IPS-18a (cell line): ENCODE results near the gene DNAL1.

Source experiments
- H3K27ac ChIP-seq: one replicate; pipeline ENCODE4 v1.5.1; 2013; ENCODE audit warnings: low read length
- H3K27me3 ChIP-seq: one replicate; pipeline ENCODE4 v1.6.1; 2013; ENCODE audit warnings: mild to moderate bottlenecking, low read length; ENCODE audit not compliant: control insufficient read depth, insufficient read depth
- H3K36me3 ChIP-seq: one replicate; pipeline ENCODE4 v1.6.1; 2013; ENCODE audit warnings: low read depth, low read length; ENCODE audit not compliant: control insufficient read depth
- H3K4me1 ChIP-seq: one replicate; pipeline ENCODE4 v1.6.1; 2013; ENCODE audit warnings: low read depth, low read length; ENCODE audit not compliant: control insufficient read depth
- H3K4me3 ChIP-seq: one replicate; pipeline ENCODE4 v1.5.1; 2013; ENCODE audit warnings: low read length
- H3K9ac ChIP-seq: one replicate; pipeline ENCODE4 v1.6.1; 2013; ENCODE audit warnings: mild to moderate bottlenecking, low read length, moderate library complexity
- H3K9me3 ChIP-seq: one replicate; pipeline ENCODE4 v1.6.1; 2013; ENCODE audit warnings: low read depth, low read length; ENCODE audit not compliant: control insufficient read depth

The DNAL1 gene

DNA sequence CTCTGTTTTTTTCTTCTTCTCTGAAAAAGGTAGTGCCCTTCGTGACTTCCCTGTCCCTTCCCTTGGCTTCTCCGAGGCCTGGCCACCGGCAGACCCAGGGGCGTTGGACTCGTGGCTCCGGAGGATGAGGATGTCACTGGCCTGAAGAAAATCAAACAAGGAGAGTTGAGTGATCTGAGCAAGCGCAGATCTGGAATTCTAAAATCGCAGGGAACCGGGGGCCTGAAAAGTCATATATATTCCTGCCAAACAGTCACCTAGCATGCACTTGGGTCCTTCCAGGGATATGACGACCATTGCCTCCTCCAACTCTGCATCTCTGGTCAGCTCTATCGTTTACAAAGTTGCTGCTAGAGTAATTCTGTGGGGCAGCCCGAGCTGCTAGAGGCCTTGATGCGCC is 74.6 kb downstream of the DNAL1 start:
- Histone ChIP-seq H3K4me1 (peaks cover 32% of the 10 kb centered on the region), H3K36me3 (peaks cover 11% of the 10 kb centered on the region), H3K27ac (no peak overlapping the region), H3K27me3 (peaks cover 6% of the 10 kb centered on the region), H3K9ac (no peak overlapping the region), H3K9me3 (no peaks in the 10 kb centered on the region), H3K4me3 (no peak overlapping the region)

GRCh38 chr14:73719791-73720190 is 75.0 kb downstream of the DNAL1 start:
- peaks cover 29% of the 10 kb centered on the region for H3K4me1 ChIP-seq

DNA sequence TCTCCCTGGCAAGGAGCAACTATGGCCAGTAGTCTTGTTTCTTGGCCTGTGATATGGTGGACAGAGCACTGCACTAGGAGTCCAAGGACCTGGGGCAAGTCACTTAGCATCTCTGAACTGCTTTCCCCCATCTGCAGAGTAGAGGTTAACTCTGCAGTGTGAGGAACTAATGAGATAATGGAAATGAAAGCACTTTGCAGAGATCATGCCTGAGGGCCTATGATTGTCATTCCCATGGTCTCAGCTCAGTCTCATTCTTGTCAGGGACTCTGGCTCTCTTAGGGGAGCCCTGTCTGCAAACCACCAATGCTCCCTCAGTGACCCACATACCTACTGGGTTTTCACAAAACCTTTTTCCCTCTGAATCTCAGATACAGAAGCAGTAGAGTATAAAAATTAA is 75.8 kb downstream of the DNAL1 start:
- Histone ChIP-seq H3K9me3 (no peaks in the 10 kb centered on the region), H3K27ac (no peak overlapping the region), H3K27me3 (no peaks in the 10 kb centered on the region), H3K9ac (no peak overlapping the region), H3K36me3 (peaks cover 15% of the 10 kb centered on the region), H3K4me3 (no peak overlapping the region), H3K4me1 (peaks cover 28% of the 10 kb centered on the region)

More at GRCh38 chr14:73719791-73720190, 75.0 kb downstream of the DNAL1 start:
- no peak overlapping the region for H3K27ac ChIP-seq
- H3K9me3 ChIP-seq, result no peaks in the 10 kb centered on the region
- no peak overlapping the region for H3K9ac ChIP-seq
- H3K4me3 ChIP-seq, result no peak overlapping the region
- peaks cover 2% of the 10 kb centered on the region for H3K27me3 ChIP-seq
- peaks cover 11% of the 10 kb centered on the region for H3K36me3 ChIP-seq

GRCh38 chr14:73721101-73721821 is 76.5 kb downstream of the DNAL1 start:
- no peak overlapping the region for H3K9ac ChIP-seq
- no peak overlapping the region for H3K27ac ChIP-seq
- peaks cover 28% of the 10 kb centered on the region for H3K4me1 ChIP-seq
- peaks cover 15% of the 10 kb centered on the region for H3K36me3 ChIP-seq
- H3K9me3 ChIP-seq, result no peaks in the 10 kb centered on the region
- no peak overlapping the region for H3K4me3 ChIP-seq
- no peaks in the 10 kb centered on the region for H3K27me3 ChIP-seq

GRCh38 chr14:73722581-73722980 is 77.8 kb downstream of the DNAL1 start:
- H3K9ac ChIP-seq, result no peak overlapping the region
- peaks cover 22% of the 10 kb centered on the region for H3K36me3 ChIP-seq
- H3K27me3 ChIP-seq, result no peaks in the 10 kb centered on the region
- no peak overlapping the region for H3K4me3 ChIP-seq
- peaks cover 22% of the 10 kb centered on the region for H3K4me1 ChIP-seq
- no peaks in the 10 kb centered on the region for H3K9me3 ChIP-seq
- no peak overlapping the region for H3K27ac ChIP-seq

GRCh38 chr14:73723406-73723796 is 78.6 kb downstream of the DNAL1 start:
- Histone ChIP-seq H3K4me3 (no peak overlapping the region), H3K9me3 (no peaks in the 10 kb centered on the region), H3K4me1 (peaks cover 15% of the 10 kb centered on the region), H3K27ac (no peak overlapping the region), H3K9ac (no peak overlapping the region), H3K27me3 (no peaks in the 10 kb centered on the region), H3K36me3 (peaks cover 25% of the 10 kb centered on the region)

DNA sequence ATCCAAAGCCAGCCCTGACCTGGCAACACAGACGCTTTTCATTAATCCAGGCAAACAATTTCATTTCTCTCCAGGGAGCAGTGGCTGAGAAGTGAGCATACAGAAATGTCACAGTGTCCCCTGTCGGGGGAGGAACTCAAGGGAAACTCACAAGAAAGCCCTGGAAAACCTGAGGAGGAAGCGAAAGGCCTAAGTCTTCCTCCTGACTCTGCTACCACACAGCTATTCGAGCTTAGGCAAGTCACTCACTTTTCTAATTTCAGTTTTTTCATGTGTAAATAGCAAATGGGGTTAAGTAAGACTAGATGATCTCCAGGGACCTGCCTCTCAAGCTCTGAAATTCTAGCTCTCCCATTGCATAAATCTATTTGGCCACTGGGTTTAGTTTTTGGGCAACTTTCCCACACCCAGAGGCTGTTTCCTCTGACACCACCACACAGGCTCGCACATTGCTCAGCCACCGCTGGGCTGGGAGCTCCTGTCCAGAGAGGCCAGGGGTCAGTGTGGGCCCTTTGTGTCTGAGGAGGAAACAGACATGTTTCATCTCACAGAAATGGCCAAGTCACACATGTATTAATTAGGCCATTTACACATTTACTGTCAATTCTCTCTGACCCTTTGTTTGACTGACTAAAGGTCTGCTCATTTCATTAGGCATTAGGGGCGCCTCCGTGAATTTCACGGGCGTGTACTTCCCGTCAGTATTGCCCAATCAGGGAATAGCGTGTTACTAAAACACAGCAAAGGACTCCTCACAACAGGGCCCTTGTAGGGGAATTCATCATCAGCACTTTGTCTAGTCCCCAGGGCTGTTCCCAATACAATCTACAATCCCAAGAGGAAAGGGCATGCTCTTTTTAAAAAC is 79.2 kb downstream of the DNAL1 start:
- H3K4me3 ChIP-seq, result no peak overlapping the region
- H3K9ac ChIP-seq, result no peak overlapping the region
- no peak overlapping the region for H3K27ac ChIP-seq
- no peaks in the 10 kb centered on the region for H3K9me3 ChIP-seq
- H3K27me3 ChIP-seq, result no peaks in the 10 kb centered on the region
- peaks cover 19% of the 10 kb centered on the region for H3K4me1 ChIP-seq
- H3K36me3 ChIP-seq, result peaks cover 25% of the 10 kb centered on the region

- Histone ChIP-seq H3K9ac (no peak overlapping the region), H3K4me3 (no peak overlapping the region), H3K4me1 (peaks cover 14% of the 10 kb centered on the region), H3K27ac (no peak overlapping the region), H3K36me3 (peaks cover 25% of the 10 kb centered on the region), H3K9me3 (no peaks in the 10 kb centered on the region), H3K27me3 (no peaks in the 10 kb centered on the region)
Measured at GRCh38 chr14:73724696-73725095, 79.9 kb downstream of the DNAL1 start.

GRCh38 chr14:73725116-73726024 is 80.6 kb downstream of the DNAL1 start:
- H3K4me1 ChIP-seq, result peaks cover 13% of the 10 kb centered on the region

GRCh38 chr14:73726025-73726961 is 81.5 kb downstream of the DNAL1 start:
- Histone ChIP-seq H3K9ac (no peak overlapping the region), H3K9me3 (no peaks in the 10 kb centered on the region), H3K27me3 (no peaks in the 10 kb centered on the region), H3K4me1 (peaks cover 12% of the 10 kb centered on the region), H3K36me3 (peaks cover 28% of the 10 kb centered on the region), H3K27ac (no peak overlapping the region), H3K4me3 (no peak overlapping the region)

More at GRCh38 chr14:73725116-73726024, 80.6 kb downstream of the DNAL1 start:
- Histone ChIP-seq H3K9me3 (no peaks in the 10 kb centered on the region), H3K27ac (no peak overlapping the region), H3K4me3 (no peak overlapping the region), H3K27me3 (no peaks in the 10 kb centered on the region), H3K36me3 (peaks cover 27% of the 10 kb centered on the region), H3K9ac (no peak overlapping the region)
